ENCODE results near the gene BTBD6.

The BTBD6 gene

GRCh38 chr14:105211758-105212089 is 36.6 kb upstream of the BTBD6 start:
- DNase-seq = no peak

DNA sequence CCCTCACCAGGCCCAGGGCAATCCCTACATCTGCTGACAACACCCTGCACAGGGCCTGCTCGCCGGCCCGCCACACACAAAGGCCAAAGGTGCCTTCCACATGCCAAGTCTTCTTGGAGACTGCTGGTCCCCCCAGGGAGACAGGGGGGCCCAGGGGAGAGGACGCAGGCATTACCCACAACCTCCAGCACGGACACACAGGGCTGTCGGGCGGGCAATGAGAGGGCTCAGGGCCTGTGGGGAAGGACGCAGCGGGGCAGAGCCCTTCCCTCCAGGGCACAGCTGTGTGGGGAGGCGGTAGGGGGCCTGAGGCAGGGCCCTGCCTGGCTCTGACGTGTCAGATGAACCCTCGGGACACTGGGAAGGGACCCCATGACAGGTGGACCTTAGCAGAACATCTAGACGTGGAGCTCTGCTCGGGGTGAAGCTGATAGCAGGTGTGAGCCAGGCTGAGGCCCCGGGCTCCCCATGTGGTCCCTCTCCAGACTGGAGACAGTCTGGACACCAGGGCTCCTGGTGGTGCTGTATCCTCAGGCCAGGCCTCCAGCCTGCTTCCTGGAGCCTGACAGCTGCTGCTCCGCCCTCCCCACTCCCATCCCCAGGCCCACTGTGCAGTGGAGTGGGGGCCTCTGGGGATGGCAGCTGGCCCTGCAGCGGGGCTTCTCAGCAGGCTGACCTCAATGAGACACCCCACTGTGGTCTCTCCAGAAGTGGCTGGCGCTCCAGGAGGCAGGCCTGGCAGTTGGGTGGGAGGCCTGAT is 35.6 kb upstream of the BTBD6 start:
- no peak for DNase-seq

GRCh38 chr14:105213361-105213760 is 35.0 kb upstream of the BTBD6 start:
- no peak for DNase-seq

DNA sequence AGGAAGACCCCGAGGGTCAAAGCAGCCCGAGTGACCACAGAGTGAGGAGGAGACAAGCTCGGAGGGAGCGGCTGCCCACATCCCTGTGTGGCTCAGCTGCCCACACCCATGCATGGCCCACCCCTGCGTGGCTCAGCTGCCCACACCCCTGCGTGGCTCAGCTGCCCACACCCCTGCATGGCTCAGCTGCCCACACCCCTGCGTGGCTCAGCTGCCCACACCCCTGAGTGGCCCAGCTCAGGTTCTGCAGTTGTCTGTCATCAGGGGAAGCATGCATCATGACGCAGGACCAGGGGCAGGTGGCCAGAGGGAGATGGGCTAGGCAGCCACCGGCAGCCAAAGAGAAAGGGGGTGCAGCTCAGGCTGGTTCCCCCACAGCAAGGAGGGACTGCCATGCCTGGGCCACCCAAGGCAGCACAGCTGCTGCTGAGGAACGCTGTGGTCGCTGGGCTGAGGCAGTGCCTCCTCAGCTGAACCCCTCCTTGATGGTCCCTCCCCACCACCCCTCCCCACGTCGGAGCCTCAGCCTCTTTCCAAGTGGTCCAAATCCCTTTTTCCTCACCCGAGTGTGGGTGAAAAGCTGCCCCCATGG is 33.9 kb upstream of the BTBD6 start:
- no peak for DNase-seq

- DNase-seq = no peak
Measured at GRCh38 chr14:105215602-105216001, 32.7 kb upstream of the BTBD6 start.

GRCh38 chr14:105216490-105217247 is 31.7 kb upstream of the BTBD6 start:
- DNase-seq = no peak

DNA sequence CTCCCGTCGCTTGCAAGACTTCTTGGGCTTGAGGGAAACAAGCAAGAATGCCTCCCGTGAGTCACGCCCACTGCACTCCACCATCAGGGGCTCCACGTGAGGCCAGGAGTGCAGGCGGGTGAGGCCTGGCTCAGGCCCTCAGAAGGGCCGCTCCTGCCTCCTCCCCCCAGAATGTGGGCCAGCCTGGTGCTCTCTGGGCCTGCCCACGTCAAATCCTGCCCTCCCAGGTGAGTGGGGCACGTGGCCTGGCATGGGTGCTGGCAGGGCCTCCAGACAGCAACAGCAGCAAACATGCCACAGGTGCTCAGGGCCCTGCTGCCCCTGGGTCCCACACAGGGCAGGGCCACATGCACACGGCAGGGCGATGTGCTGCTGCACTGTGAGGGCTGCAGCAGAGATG is 30.6 kb upstream of the BTBD6 start:
- DNase-seq = no peak

- no peak for DNase-seq
Measured at GRCh38 chr14:105218611-105219010, 29.7 kb upstream of the BTBD6 start.

GRCh38 chr14:105219043-105219612 is 29.2 kb upstream of the BTBD6 start:
- DNase-seq = no peak

- DNase-seq = no peak
Measured at GRCh38 chr14:105219753-105220152, 28.6 kb upstream of the BTBD6 start.

DNA sequence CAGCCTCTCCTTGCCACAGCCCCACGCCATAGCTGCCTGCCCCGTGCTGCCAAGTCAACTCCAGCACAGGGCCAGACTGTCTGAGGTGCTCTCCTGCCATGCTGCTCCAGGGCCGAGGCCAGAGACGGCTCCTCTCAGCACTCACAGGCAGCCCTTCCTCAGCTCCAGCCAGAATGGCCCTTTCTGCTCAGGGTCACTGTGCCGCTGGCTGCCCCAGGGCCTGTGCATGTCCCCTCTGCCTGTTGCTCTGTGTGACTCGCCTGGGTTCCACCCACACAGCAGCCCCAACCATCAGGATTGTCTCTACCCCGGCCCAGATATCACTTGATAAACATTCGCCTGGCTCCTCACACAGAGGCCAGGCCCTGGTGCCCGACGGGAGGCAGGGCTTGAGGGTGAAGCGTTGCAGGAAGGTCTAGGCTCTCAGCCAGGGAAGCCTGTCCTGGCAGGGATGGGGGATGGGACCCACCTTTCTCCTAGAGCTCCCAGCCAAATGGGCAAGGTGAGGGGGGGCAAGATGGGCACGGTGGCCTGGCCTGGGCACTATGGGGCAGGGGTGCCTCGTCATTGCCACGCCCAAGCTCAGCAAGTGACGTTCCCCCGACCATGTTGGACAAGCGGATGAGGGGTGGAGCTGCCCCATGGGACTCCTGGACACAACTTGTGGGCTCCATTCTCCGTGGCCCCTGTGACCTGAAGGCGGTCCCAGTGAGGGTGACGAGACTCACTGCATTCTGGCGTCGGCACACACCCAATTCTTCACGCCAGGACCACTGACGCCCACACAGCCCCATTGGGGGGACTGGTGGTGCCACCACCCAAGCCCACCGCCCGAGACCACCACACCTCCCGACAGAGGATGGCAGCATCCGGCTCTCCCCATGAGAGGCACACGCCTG is 27.4 kb upstream of the BTBD6 start:
- no peak for DNase-seq

DNA sequence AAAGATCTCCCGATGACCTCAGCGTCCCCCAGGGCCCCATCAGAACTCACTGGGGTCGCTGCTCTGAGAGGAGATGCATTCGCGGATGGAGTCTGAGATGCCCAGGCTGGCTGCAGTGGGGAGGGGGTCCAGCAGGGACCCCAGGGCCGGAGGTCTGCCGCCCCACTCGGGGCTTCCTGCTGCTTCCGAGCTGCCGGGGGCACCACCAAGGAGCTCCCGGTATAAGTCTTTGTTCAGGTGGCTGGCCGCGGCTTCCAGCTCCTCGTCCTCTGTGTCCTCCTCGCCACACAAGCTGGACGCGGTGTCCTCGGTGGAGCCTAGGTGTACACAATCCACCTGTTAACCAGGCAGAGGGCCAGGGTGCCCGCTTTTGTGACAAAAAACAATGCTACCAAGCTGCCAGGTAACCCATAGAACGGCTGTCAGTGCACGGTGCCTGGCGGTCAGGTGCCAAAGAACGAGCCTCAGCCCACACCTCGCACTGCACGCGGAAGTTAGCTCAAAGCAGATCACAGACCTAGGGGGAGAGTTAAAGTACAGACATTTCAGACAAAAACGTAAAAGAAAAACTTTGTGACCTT is 26.6 kb upstream of the BTBD6 start:
- DNase-seq = no peak

GRCh38 chr14:105223260-105223659 is 25.1 kb upstream of the BTBD6 start:
- DNase-seq = no peak

DNA sequence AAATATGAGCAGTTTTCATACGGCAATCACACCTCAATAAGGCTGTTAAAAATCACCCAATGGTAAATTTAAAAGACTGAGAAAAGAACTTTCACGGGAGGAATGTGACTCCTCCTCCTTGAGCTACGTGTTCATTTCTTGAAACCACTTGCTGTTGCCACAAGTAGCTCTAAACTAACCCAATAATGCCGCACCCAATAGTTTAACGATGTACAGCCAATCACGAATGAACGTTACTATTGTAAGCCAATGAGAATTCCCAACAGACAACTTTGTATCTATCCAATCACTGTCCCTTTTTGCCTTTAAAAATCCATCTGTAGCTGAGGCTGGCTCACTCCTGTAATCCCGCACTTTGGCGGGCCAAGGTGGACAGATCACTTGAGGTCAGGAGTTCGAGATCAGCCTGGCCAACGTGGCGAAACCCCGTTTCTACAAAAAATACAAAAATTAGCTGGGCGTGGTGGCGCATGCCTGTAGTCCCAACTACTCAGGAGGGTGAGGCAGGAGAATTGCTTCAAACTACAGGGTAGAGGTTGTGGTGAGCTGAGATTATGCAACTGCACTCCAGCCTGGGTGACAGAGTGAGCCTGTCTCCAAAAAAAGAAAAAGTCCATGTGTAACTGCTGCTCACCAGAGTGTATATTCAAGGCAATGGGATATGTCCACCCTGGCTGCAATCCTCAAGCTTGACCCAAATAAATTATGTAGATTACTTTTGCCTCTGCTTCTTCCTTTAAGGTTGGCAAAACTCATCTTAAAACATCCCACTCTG is 24.4 kb upstream of the BTBD6 start:
- no peak for DNase-seq

DNA sequence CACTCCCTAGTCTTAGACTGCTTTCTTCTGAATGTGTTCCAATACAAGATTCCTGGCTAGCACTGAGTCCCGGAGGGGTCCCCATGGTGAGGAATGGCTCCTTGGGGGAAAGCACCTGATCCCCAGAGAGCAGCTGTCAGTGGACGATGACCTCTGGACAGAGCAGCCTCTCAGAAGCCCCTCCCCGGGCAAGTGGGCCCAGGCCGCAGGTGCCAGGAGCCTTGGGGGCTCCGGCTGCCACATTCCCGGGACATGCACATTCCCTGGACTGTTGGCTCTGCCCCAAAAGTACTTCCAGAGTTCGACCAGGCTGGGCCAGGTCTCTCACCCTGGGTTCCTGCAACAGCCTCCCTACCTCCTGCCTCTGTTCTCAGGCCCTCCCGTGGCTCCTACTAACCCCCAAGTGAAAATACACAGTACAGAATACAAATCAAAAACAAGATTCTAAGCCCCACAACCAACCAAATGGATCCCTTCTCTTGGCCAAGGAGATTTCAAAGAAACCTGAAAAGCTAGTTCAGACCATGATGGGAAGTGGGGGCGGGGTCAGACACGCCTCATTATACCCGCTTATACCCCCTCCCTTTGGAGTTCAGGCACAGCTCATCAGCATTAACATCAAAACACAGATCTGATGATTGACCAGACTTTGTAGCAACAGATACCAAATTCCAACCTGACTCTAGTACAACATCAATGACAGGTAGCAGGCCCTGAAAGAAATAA is 23.3 kb upstream of the BTBD6 start:
- no peak for DNase-seq

- no peak for DNase-seq
Measured at GRCh38 chr14:105226198-105226597, 22.1 kb upstream of the BTBD6 start.

DNA sequence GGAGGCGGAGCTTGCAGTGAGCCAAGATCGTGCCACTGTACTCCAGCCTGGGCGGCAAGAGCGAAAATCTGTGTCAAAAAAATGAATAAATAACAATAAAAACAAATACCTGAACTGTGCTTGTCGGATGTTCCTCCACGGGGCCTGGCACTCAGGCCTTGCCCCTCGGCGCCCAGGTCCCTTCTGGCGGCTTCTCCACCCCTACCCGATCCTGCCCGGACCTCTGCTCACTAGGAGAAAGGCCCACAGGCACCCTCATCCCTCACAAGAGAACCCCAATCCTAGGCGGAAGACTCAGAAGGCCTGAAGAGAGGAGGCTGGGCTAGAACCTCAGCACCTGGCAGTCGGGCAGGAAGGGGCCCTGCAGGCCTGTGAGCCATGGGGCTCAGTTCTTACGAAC is 21.0 kb upstream of the BTBD6 start:
- DNase-seq = no peak

- no peak for DNase-seq
Measured at GRCh38 chr14:105228562-105228961, 19.8 kb upstream of the BTBD6 start.

- no peak for DNase-seq
Measured at GRCh38 chr14:105229099-105229655, 19.2 kb upstream of the BTBD6 start.

DNA sequence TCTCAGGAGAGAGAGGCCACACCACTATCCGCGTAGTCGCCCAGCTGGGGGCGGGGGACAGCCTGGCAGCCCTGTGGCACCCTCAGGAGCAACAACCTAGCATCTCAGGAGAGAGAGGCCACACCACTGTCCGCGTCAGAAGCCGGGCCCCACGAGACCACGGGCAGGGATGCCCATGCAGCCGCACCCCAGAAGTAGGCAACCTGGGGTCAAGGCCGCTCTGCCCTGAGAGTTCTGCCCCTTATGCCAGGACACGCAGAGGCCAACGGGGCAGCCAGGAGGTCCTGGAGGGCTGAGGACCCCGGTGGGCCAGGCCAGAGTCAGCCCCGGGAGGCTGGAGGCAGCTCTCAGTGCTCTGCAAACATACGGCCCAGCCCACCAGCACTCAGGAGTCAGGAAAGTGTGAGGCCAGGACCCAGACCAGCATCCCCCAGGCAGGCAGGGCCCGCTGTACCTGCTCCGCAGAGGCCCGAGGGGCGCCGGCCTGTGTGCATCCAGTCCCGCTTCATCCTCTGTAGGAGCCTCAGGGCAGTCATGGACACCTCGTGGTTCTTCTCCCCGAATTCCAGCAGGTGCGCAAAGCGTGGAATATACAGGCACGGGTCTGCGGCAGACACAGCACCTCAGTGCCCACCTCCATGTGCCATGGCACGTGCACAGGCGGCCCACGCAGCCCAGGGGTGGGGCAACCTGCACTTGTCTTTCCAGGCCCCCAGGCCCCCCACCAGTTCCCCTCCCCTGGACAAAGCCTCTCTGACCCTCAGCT is 7.3 kb upstream of the BTBD6 start:
- no peak for DNase-seq
